Esophagus muscularis mucosa (tissue), 3 donors: ENCODE results near the gene HSF4.

Experiments used
- CTCF ChIP-seq, 3 experiments: fragments of 200-600 bp in 2 of 3; fragments of 450-650 bp in 1 of 3; sonication (generic) in 2 of 3; IDR thresholded peaks; one replicate each; pipeline ENCODE4 v1.5.1; 2017 to 2019; ENCODE audit warnings: antibody characterized with exemption in 3 of 3, mild to moderate bottlenecking in 2 of 3, moderate library complexity in 1 of 3
- POLR2A ChIP-seq: fragments of 450-650 bp; IDR thresholded peaks from one replicate; pipeline ENCODE4 v1.6.1; 2017; ENCODE audit warnings: antibody characterized with exemption, moderate library complexity, mild to moderate bottlenecking, low read depth
- POLR2AphosphoS5 ChIP-seq, 2 donors: sonication (generic); formaldehyde crosslinking; IDR thresholded peaks; one replicate each; pipeline ENCODE4 v1.6.1; 2017; ENCODE audit warnings: antibody characterized with exemption in 2 of 2

DNA sequence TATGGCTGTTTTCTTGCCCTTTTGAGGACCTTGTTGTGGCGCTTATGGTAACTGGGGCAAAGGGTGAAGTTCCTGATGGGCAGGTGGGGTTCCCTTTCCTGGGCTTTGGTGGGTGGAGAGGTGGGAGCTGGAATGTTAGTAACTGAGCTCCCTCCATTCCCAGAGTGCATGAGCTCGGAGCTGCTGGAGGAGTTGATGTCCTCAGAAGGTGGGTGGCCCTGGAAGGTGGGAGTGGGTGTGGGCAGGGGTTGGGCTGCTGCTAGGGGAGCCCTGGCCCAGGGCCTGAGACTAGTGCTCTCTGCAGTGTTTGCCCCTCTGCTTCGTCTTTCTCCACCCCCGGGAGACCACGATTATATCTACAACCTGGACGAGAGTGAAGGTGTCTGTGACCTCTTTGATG is 33.2 kb downstream of the HSF4 start:
- TF ChIP-seq CTCF (IDR thresholded peaks at IDR 0.05) (no peak), POLR2AphosphoS5 (IDR thresholded peaks at IDR 0.05) (no peak), POLR2A (no peak)
